GM12892 (cell line): ENCODE data around the gene TAF8.
"Not testable (repeated sequence)": the region's sequence is repeated elsewhere in the genome, so short reads cannot be mapped to it uniquely, and the experiment has no call there.

Experiments used
- DNase-seq: peaks from one replicate; pipeline ENCODE4 v3.0.0; 2011; ENCODE audit not compliant: insufficient read length
- FAIRE-seq: peaks from 2 replicates; lab custom pipeline; 2011; peaks lifted over from hg19 to GRCh38; lab: Jason Lieb, UNC
- POLR2A ChIP-seq: IDR thresholded peaks from 2 replicates; pipeline ENCODE4 v1.6.1; 2011; ENCODE audit warnings: low read depth, low read length, control low read depth
- POLR2AphosphoS5 ChIP-seq: IDR thresholded peaks from 2 replicates; pipeline ENCODE4 v1.6.1; 2011; ENCODE audit warnings: low read depth, low read length, control low read depth
- TAF1 ChIP-seq: IDR thresholded peaks from 2 replicates; pipeline ENCODE4 v1.6.1; 2011; ENCODE audit warnings: low read depth, mild to moderate bottlenecking, control low read depth, low read length, borderline replicate concordance

Gene TAF8

DNA sequence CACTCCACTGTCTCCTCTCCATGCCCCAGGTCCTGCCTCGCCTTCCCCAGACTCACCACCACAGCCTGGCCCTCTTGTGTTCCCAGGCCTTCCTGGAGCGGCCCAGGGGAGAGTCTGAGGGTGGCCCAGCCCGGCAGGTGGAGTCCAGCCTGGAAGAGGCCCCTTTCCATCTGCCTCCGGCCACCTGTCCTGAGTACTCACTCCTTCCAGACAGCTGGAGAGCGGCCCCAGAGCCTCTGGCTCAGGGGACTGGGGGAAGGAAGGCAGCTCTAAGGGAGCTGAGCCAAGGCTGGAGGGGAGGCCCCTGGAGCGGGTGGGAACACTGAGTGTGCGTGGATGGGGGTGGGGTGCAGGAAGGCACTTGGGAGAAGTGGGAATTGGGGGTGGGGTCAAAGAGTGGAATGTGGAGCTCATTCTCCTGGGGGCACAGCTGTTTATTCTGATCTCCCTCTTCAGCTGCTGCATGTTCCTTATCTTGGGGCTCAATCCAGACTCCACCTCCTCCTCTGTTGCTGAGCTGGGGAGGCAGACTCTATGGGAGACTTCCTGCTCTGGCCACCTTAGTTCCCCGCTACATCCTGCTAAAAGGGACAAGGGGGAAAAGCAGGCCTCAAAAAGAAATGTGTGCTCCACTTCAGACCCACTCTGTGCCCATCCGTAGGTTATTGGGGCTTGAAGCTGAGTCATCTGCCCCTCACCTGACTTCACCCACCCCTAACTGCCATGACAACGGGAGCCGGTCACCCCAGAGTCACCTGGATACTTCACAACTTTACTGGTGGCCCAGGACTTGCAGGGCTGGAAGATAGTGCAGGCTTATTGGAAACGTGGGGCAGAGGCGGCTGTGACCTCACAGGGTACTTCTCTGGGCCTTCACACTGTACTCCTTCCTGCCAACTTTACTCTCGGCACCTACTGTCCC is 19.5 kb upstream of the TAF8 start:
- FAIRE-seq: peak; percentile 24
- no peak for TF ChIP-seq POLR2A
- TF ChIP-seq TAF1: no peak
- TF ChIP-seq POLR2AphosphoS5: no peak
- no peak for DNase-seq

- TF ChIP-seq POLR2AphosphoS5 (no peak), TAF1 (no peak), POLR2A (no peak)
These were observed 18.0 kb upstream of the TAF8 start for GRCh38 chr6:42032366-42032765.

GRCh38 chr6:42037669-42038068 is 12.7 kb upstream of the TAF8 start:
- not testable (repeated sequence) for DNase-seq, FAIRE-seq

More at GRCh38 chr6:42032366-42032765, 18.0 kb upstream of the TAF8 start:
- DNase-seq (no peak), FAIRE-seq (no peak)

- DNase-seq (no peak), FAIRE-seq (no peak)
- TF ChIP-seq POLR2AphosphoS5 (no peak), TAF1 (no peak)
These were observed 12.2 kb upstream of the TAF8 start for GRCh38 chr6:42038163-42038562.

- no peak for TF ChIP-seq POLR2A
- TF ChIP-seq TAF1: no peak
- FAIRE-seq (peak; percentile 68), DNase-seq (no peak)
These were observed 11.4 kb upstream of the TAF8 start for GRCh38 chr6:42038811-42039408.

GRCh38 chr6:42040856-42041480 is 9.4 kb upstream of the TAF8 start:
- DNase-seq: no peak
- TF ChIP-seq TAF1 (no peak), POLR2A (no peak), POLR2AphosphoS5 (no peak)
- FAIRE-seq: no peak

GRCh38 chr6:42041481-42042053 is 8.8 kb upstream of the TAF8 start:
- FAIRE-seq: no peak

DNA sequence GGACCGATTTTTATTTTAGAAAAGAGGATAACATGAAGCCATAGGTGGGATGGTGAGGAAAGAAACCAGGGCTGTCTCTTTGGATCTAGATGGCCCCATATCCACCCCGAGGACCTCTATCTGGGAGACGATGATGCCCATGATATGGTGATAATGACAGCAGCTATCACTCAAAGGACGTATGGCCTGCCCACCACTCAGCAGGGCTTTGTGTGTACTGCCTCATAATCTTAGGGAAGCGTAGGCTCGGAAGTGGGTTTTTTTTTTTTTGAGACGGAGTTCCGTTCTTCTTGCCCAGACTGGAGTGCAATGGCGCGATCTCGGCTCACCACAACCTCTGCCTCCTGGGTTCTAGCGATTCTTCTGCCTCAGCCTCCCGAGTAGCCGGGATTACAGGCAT is 8.2 kb upstream of the TAF8 start:
- DNase-seq (no peak), FAIRE-seq (no peak)
- no peak for TF ChIP-seq TAF1
- no peak for TF ChIP-seq POLR2AphosphoS5

More at GRCh38 chr6:42041481-42042053, 8.8 kb upstream of the TAF8 start:
- no peak for TF ChIP-seq TAF1
- DNase-seq: no peak

DNA sequence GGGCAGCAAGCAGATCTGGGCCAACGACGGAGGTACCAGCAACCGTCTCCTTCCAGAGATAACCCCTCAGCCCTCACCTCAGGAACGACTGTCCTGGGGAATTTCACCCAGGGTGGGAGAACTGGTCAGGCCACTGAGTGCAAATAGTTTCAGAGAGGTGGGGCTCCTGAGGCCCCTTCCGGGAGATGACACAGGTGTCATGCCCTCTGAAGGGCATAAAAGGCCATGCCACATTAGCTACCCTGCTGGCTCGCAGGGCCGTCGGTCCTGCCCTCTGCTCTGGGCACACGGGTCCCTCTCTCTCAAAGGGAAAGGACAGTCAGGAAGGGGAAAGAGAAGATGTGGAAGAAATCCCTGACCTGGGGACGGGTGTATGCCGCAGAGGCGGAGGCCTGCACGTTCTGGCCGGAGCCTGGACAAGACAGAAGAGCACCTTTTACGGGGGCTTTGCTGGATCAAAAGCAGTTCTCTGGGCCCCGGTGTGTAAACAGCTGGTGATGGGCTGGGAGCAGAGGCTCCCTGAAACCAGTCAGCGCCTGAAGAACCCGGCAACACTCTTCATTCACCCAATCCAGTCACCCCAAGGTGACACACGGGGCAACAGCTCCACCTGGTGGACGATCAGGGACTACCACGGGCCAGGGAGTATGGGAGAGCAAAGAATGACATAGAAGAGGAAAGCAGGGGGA is 6.4 kb upstream of the TAF8 start:
- DNase-seq: peak; percentile 75

DNA sequence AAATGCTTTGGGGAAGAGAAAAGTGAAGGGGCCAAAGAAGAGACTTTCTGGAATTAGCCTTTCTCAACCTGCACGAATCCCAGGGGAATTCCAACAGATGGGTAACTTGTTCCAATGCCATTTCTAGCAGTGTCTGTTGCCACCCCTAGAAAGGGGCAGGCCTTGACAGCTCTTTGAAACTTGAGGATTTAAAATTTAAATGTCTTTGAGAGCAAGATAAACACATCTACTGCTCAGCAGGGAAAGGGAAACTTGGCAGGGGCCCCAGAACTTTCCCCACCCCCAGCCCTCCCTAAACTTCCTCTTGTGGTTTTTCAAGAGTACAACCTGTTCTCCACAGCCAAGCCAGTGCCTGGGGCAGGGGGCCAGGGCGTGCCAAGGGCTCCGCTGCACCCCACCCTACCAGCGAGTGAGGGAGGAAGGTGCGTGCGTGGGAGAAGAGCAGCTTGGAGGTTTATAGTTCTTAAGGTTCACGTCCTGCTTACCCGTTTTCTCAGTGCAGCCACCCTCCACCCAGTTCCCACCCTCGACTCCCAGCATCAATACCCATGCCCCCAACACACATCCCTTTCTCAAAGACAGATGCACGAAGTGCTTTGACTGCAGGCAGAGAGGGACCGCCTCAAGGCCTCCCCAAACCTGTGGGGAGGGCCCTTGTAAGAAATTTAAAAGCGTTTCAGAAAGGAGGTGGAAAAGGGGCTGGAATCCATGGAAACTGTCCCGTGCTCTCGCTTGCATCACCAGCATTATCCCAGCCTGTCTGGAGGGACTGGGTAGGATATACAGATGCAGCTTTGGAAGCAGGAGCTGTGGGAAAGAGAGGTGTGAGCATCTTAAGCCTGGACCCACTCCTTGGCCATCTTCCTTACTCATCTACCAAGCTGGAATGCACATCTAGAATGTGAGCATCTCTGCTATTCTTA is 4.5 kb upstream of the TAF8 start:
- no peak for TF ChIP-seq POLR2A
- no peak for TF ChIP-seq POLR2AphosphoS5
- no peak for TF ChIP-seq TAF1
- FAIRE-seq (no peak), DNase-seq (no peak)

More for the DNA sequence above, 6.4 kb upstream of the TAF8 start:
- peak; percentile 94 for FAIRE-seq
- no peak for TF ChIP-seq TAF1
- no peak for TF ChIP-seq POLR2A
- TF ChIP-seq POLR2AphosphoS5: no peak
